Heart left ventricle (tissue), 16 donors: ENCODE measurements around the gene CIPC. TPM values are rescaled to one million over a fixed set of nuclear protein-coding genes. Genes with fewer than 3 reads are reported as not detected.

Experiments used
- ATAC-seq, 4 donors: fragments of 200-7000 bp; cut with Tn5 transposase; one replicate each; pipeline ENCODE4 v1.9.1; 2020 to 2022; ENCODE audit warnings: moderate library complexity in 4 of 4, mild to moderate bottlenecking in 3 of 4, moderate number of reproducible peaks in 1 of 4
- DNase-seq, 5 donors: peaks; one replicate each; pipeline ENCODE4 v3.0.0-alpha.2; 2020
- H3K27ac ChIP-seq, 12 donors: fragments of 200-600 bp; sonication (generic) in 4 of 12; one replicate each; pipeline versions ENCODE4 v1.5.0 to v1.8.0; 2016 to 2022; ENCODE audit warnings: mild to moderate bottlenecking in 2 of 12
- H3K27me3 ChIP-seq, 9 donors: fragments of 200-600 bp; sonication (generic) in 2 of 9; one replicate each; pipeline versions ENCODE4 v1.5.1 to v1.8.0; 2016 to 2022; ENCODE audit warnings: mild to moderate bottlenecking in 3 of 9
- H3K36me3 ChIP-seq, 9 donors: fragments of 200-600 bp; sonication (generic) in 2 of 9; one replicate each; pipeline versions ENCODE4 v1.5.0 to v1.8.0; 2018 to 2022; ENCODE audit warnings: mild to moderate bottlenecking in 2 of 9
- H3K4me1 ChIP-seq, 12 donors: fragments of 200-600 bp; sonication (generic) in 4 of 12; one replicate each; pipeline versions ENCODE4 v1.5.0 to v1.8.0; 2016 to 2022; ENCODE audit warnings: mild to moderate bottlenecking in 3 of 12
- H3K4me3 ChIP-seq, 12 donors: fragments of 200-600 bp; sonication (generic) in 4 of 12; one replicate each; pipeline versions ENCODE4 v1.5.0 to v1.8.0; 2017 to 2022; ENCODE audit warnings: mild to moderate bottlenecking in 9 of 12, moderate library complexity in 4 of 12
- H3K9me3 ChIP-seq, 12 donors: fragments of 200-600 bp; sonication (generic) in 4 of 12; one replicate each; pipeline versions ENCODE4 v1.5.0 to v1.8.0; 2016 to 2022; ENCODE audit warnings: mild to moderate bottlenecking in 1 of 12
- CTCF ChIP-seq, 12 donors: fragments of 200-600 bp; sonication (generic) in 4 of 12; IDR thresholded peaks; one replicate each; pipeline versions ENCODE4 v1.5.0 to v1.8.0; 2018 to 2022; ENCODE audit warnings: antibody characterized with exemption in 12 of 12, mild to moderate bottlenecking in 5 of 12
- POLR2A ChIP-seq, 2 donors: fragments of 450-650 bp; IDR thresholded peaks; one replicate each; pipeline ENCODE4 v1.6.1; 2017; ENCODE audit warnings: antibody characterized with exemption in 2 of 2, mild to moderate bottlenecking in 2 of 2, moderate library complexity in 2 of 2
- WGBS, 4 donors: extraction: QIAGEN DNeasy Blood & Tissue Kit in 2 of 4; methylation state at CpG; one replicate each; pipeline versions ENCODE4 v1.1.5 to v1.1.7; 2013 to 2018; 5-methylcytosine and 5-hydroxymethylcytosine counted together
- intact Hi-C, 10 donors: fragments of 100-400 bp; cut with DNase I; formaldehyde crosslinking; loops; one replicate each; pipeline versions ENCODE4 v1.11.1 to v1.14.2; 2022
- polyA plus RNA-seq, 2 donors: library from polyadenylated mRNA; stranded (reverse); fragments of 200-250 nt; gene quantifications; one replicate each; pipeline ENCODE4 v1.2.3, GENCODE V29; 2013
- total RNA-seq, 9 donors: library from RNA; depleted of rRNA in 2 of 9; stranded (reverse); fragments of >200 nt in 2 of 9; fragmentation: NEBNext Ultra II Directional in 3 of 9; extraction: Animal tissue kit (Norgen Biotek cat#: 25700) in 3 of 9; gene quantifications; one replicate each; pipeline versions ENCODE4 v1.1.0 to v1.2.4, GENCODE V29; 2016 to 2023
- donor health status: ischemic (EF 13 %, LVEDD 7.1; RV severe dilation, severe dysfunction).
- donor health status: healthy with polysubstance abuse.
- donor health status: DM: no; HTN: yes; CAD: no.
- donor health status: DM: no; HTN: no; CAD: no.
- donor health status: ischemic (EF 25% LVEDD 6.9; RV normal size, moderate dysfunction).
- donor health status: ischemic (EF 25% LVEDD 5.7; RV mildly dilated, moderate dysfunction).
- donor health status: healthy.
- donor health status: DM: yes; HTN: yes; CAD: no.
- donor health status: ischemic (EF 35%, LVEDD 5.7; RV mildly dilated, moderate dysfunction).
- donor health status: nonischemic (EF 11% LVEDD 7.7; RV severe dilation, severe dysfunction).
- donor health status: DM: yes; HTN: yes; CAD: no.
- donor health status: PGD.
- donor health status: ischemic (EF 29% LVEDD 5.4; RV normal size, mild dysfunction).
- donor health status: nonischemic (EF 23%, LVEDD 6.1; RV moderate dilation, normal function).

The CIPC gene
- total and polyA plus RNA-seq, 11 donors, result 10.9 to 85.9 (median 61.3) TPM

- DNase-seq (no peak), ATAC-seq (no peak)
- Histone ChIP-seq H3K9me3 (no peaks in the 10 kb centered on the region), H3K36me3 (peaks cover 0 to 90% (median 77%) of the 10 kb centered on the region in 9 donors), H3K4me1 (peaks cover 0 to 51% (median 18%) of the 10 kb centered on the region in 12 donors), H3K27ac (peak overlapping the region in 6 of 12 donors; percentile 19 to 73 (median 64)), H3K4me3 (no peak overlapping the region), H3K27me3 (no peaks in the 10 kb centered on the region)
- intact Hi-C loops, result no loop called here
- no peak for TF ChIP-seq CTCF (IDR thresholded peaks at IDR 0.05)
- TF ChIP-seq POLR2A (IDR thresholded peaks at IDR 0.05), result no peak
- WGBS, 4 donors, result 86 to 92% (median 89%) methylated on average over 4 of the region's 4 CpGs
These were observed 16.6 kb downstream of the CIPC start for GRCh38 chr14:77114609-77115008.

- ATAC-seq (no peak), DNase-seq (no peak)
- intact Hi-C loops, result no loop called here
- no peaks in the 10 kb centered on the region for H3K27me3 ChIP-seq
- peaks cover 0 to 49% (median 19%) of the 10 kb centered on the region in 12 donors for H3K4me1 ChIP-seq
- no peak overlapping the region for H3K27ac ChIP-seq
- no peak for TF ChIP-seq POLR2A (IDR thresholded peaks at IDR 0.05)
- no peak for TF ChIP-seq CTCF (IDR thresholded peaks at IDR 0.05)
- 87 to 93% (median 92%) methylated on average over 2 of the region's 2 CpGs for WGBS, 4 donors
- no peaks in the 10 kb centered on the region for H3K9me3 ChIP-seq
- H3K36me3 ChIP-seq, result peaks cover 0 to 81% (median 71%) of the 10 kb centered on the region in 9 donors
- H3K4me3 ChIP-seq, result no peak overlapping the region
These were observed 18.2 kb downstream of the CIPC start for GRCh38 chr14:77116172-77116817.

- DNase-seq (no peak), ATAC-seq (no peak)
- no peaks in the 10 kb centered on the region for H3K9me3 ChIP-seq
- 85 to 89% (median 87%) methylated on average over 7 of the region's 7 CpGs for WGBS, 4 donors
- peaks cover 0 to 6% (median 0%) of the 10 kb centered on the region in 9 donors for H3K27me3 ChIP-seq
- peaks cover 0 to 49% (median 35%) of the 10 kb centered on the region in 9 donors for H3K36me3 ChIP-seq
- peak overlapping the region in 4 of 12 donors; percentile 49 to 93 (median 70) for H3K27ac ChIP-seq
- H3K4me3 ChIP-seq, result no peak overlapping the region
- peaks cover 0 to 60% (median 35%) of the 10 kb centered on the region in 12 donors for H3K4me1 ChIP-seq
- no peak for TF ChIP-seq CTCF (IDR thresholded peaks at IDR 0.05)
- TF ChIP-seq POLR2A (IDR thresholded peaks at IDR 0.05), result no peak
- intact Hi-C loops, result no loop called here
These were observed 21.8 kb downstream of the CIPC start for GRCh38 chr14:77119851-77120250.

- no peak for DNase-seq
- Histone ChIP-seq H3K27ac (peak overlapping the region in 11 of 12 donors; percentile 15 to 93 (median 67)), H3K27me3 (peaks cover 0 to 18% (median 0%) of the 10 kb centered on the region in 9 donors), H3K4me1 (peaks cover 0 to 67% (median 37%) of the 10 kb centered on the region in 12 donors), H3K9me3 (no peaks in the 10 kb centered on the region), H3K36me3 (peaks cover 0 to 37% (median 24%) of the 10 kb centered on the region in 9 donors), H3K4me3 (peak overlapping the region in 2 of 12 donors; percentile 1 to 3)
- ATAC-seq, result peak; percentile 21 to 58 (median 41)
- 47 to 54% (median 51%) methylated on average over 9 of the region's 9 CpGs for WGBS, 4 donors
- no peak for TF ChIP-seq CTCF (IDR thresholded peaks at IDR 0.05)
- TF ChIP-seq POLR2A (IDR thresholded peaks at IDR 0.05), result no peak
- intact Hi-C loops, result no loop called here
These were observed 23.0 kb downstream of the CIPC start for GRCh38 chr14:77120771-77121743.
